ENCODE measurements around the gene PCYOX1L.

The PCYOX1L gene

GRCh38 chr5:149371296-149371962, 13.6 kb downstream of the PCYOX1L start:
- no peak for DNase-seq

GRCh38 chr5:149372076-149372795, 14.4 kb downstream of the PCYOX1L start:
- no peak for DNase-seq

- DNase-seq, result no peak
Observed at GRCh38 chr5:149372932-149373331, 15.1 kb downstream of the PCYOX1L start.

GRCh38 chr5:149374303-149374702, 16.5 kb downstream of the PCYOX1L start:
- DNase-seq, result no peak

GRCh38 chr5:149374801-149375200, 17.0 kb downstream of the PCYOX1L start:
- DNase-seq, result no peak

GRCh38 chr5:149375434-149375833, 17.6 kb downstream of the PCYOX1L start:
- no peak for DNase-seq

- no peak for DNase-seq
Observed at GRCh38 chr5:149376104-149376503, 18.3 kb downstream of the PCYOX1L start.

GRCh38 chr5:149376711-149377447, 19.0 kb downstream of the PCYOX1L start:
- no peak for DNase-seq

GRCh38 chr5:149378241-149378820, 20.5 kb downstream of the PCYOX1L start:
- no peak for DNase-seq

- no peak for DNase-seq
Observed at GRCh38 chr5:149379177-149379761, 21.4 kb downstream of the PCYOX1L start, which contains the start of gene IL17B. IL17B (minus strand) TSS chr5:149379292; CDS start chr5:149379225, 67 bp downstream.

GRCh38 chr5:149379818-149380374, 22.1 kb downstream of the PCYOX1L start:
- DNase-seq, result no peak

- DNase-seq, result no peak
Observed at GRCh38 chr5:149380466-149381121, 22.7 kb downstream of the PCYOX1L start.

GRCh38 chr5:149381261-149381985, 23.6 kb downstream of the PCYOX1L start:
- no peak for DNase-seq

- no peak for DNase-seq
Observed at GRCh38 chr5:149381986-149382338, 24.1 kb downstream of the PCYOX1L start.

- no peak for DNase-seq
Observed at GRCh38 chr5:149382517-149383220, 24.8 kb downstream of the PCYOX1L start.

- DNase-seq, result no peak
Observed at GRCh38 chr5:149383399-149383798, 25.6 kb downstream of the PCYOX1L start.

GRCh38 chr5:149386166-149386565, 28.3 kb downstream of the PCYOX1L start:
- DNase-seq, result no peak

- DNase-seq, result no peak
Observed at GRCh38 chr5:149387081-149387631, 29.3 kb downstream of the PCYOX1L start.

- no peak for DNase-seq
Observed at GRCh38 chr5:149387982-149388381, 30.1 kb downstream of the PCYOX1L start.

- no peak for DNase-seq
Observed at GRCh38 chr5:149388498-149389190, 30.8 kb downstream of the PCYOX1L start.

Measured in NCI-H2107 (cell line).